GM10248 (cell line): ENCODE data around the gene CHPF2.

ENCODE experiments used
- CTCF ChIA-PET: fragments of 300-600 bp; sonication (Branson Sonifier 250); formaldehyde crosslinking; extraction: SDS; loops from one replicate; lab custom pipeline; 2021; ENCODE audit warnings: antibody characterized with exemption; lab: Yijun Ruan, JAX
- POLR2A ChIA-PET: fragments of 350-650 bp; sonication (Branson Sonifier 250); formaldehyde crosslinking; extraction: SDS; loops from one replicate; lab custom pipeline; 2020; ENCODE audit warnings: antibody characterized with exemption; lab: Yijun Ruan, JAX
- DNase-seq: peaks from one replicate; pipeline ENCODE4 v3.0.0; 2012; ENCODE audit errors: extremely low spot score
- TF ChIP-seq, protein P1 (sequence below): IDR thresholded peaks from 2 replicates; pipeline ENCODE4 v1.5.1; 2012; ENCODE audit warnings: mild to moderate bottlenecking, low read depth; ENCODE audit errors: extremely low read depth, missing control alignments, control extremely low read depth

Gene CHPF2

DNA sequence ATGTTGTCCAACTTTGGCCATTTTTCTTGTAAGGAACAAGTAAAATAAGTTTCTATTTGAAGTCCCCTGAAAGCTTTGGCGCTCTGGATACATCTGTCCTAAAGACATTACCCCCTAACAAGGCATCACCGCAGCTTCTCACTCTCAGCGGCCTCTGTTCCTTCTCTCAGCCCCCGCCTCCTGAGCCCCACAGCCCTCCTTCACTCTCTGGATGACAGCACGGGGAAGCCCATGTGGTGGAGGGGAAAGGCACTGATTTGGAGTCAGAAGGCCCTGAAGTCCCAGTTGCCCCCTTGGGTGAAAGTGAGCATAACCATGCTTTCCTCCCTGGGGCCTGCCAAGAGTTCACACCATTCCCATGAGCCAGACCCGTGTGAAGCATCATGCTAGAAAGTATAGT lies 26.6 kb upstream of the CHPF2 start:
- CTCF ChIA-PET, result interaction anchor here (0.9 to 1.6 kb wide), 4 partner anchors 34 to 82 kb away, joined by 3 to 4 read pairs (median 4); no protein-coding TSS in a partner anchor
- DNase-seq, result no peak
- TF ChIP-seq, protein P1, sequence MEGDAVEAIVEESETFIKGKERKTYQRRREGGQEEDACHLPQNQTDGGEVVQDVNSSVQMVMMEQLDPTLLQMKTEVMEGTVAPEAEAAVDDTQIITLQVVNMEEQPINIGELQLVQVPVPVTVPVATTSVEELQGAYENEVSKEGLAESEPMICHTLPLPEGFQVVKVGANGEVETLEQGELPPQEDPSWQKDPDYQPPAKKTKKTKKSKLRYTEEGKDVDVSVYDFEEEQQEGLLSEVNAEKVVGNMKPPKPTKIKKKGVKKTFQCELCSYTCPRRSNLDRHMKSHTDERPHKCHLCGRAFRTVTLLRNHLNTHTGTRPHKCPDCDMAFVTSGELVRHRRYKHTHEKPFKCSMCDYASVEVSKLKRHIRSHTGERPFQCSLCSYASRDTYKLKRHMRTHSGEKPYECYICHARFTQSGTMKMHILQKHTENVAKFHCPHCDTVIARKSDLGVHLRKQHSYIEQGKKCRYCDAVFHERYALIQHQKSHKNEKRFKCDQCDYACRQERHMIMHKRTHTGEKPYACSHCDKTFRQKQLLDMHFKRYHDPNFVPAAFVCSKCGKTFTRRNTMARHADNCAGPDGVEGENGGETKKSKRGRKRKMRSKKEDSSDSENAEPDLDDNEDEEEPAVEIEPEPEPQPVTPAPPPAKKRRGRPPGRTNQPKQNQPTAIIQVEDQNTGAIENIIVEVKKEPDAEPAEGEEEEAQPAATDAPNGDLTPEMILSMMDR, result no peak
- POLR2A ChIA-PET, result no interaction called here

DNA sequence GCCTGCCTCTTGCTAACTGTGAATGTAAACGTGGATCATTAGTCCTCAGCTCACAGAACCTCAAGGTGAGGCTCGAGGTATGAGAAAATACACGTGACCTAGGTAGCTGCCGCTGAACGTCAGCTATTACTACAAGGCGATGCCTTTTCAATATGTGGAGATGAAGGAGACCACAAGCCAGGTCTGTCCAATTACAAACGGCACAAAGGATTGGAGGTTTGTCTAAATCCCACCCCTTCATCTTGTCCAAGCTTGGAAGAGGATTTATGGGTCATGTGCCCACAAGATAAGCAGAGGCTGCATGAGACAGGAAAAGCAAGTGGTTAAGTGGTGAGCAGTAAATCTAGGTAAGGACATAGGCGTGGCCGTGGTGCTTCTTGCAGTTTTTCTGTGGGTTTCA lies 25.4 kb upstream of the CHPF2 start:
- TF ChIP-seq, protein P1, result no peak
- DNase-seq, result no peak
- POLR2A ChIA-PET, result no interaction called here
- CTCF ChIA-PET, result interaction anchor here (0.8 to 1.6 kb wide), 7 partner anchors 19 to 83 kb away, joined by 3 to 6 read pairs (median 3); no protein-coding TSS in a partner anchor

DNA sequence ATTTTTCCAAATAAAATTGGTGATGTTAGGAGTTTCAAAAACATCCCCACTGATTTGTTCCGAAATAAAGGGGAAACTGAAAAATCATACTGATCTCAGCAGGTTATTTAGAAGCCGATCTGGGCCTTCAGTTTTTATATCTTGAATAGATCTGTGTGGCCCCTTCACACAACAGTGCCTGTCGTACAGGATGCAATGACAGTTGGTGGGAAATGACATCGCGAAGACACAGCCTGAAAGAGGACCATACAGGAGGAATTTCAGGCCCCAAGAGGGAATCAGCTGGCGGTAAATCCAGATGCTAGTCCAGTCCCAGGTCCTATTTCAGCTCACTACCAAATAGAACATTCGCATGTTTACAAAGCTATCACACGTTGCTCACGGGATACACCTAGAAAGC lies 25.0 kb upstream of the CHPF2 start:
- DNase-seq, result no peak
- ChIA-PET CTCF (interaction anchor here (1.1 to 1.6 kb wide), 5 partner anchors 12 to 83 kb away, joined by 3 to 6 read pairs (median 4); no protein-coding TSS in a partner anchor), POLR2A (no interaction called here)
- TF ChIP-seq, protein P1, result no peak

DNA sequence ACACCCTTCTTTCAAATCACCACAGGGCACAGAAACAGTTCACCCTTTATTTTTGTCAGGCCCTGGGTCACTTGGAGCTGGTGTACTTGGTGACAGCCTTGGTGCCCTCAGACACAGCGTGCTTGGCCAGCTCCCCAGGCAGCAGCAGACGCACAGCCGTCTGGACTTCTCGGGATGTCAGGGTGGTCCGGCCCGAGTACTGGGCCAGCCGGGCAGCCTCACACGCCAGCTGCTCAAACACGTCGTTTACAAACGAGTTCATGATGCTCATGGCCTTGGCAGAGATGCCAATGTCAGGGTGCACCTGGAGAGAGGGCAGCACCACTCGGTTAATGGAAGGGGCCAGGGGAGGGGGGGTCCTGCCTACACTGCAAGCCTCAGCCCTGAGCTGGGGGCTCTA lies 24.5 kb upstream of the CHPF2 start:
- DNase-seq, result no peak
- ChIA-PET CTCF (interaction anchor here (1.2 to 1.6 kb wide), 3 partner anchors 11 to 36 kb away, joined by 4 to 6 read pairs (median 4); no protein-coding TSS in a partner anchor), POLR2A (no interaction called here)
- TF ChIP-seq, protein P1, result no peak

DNA sequence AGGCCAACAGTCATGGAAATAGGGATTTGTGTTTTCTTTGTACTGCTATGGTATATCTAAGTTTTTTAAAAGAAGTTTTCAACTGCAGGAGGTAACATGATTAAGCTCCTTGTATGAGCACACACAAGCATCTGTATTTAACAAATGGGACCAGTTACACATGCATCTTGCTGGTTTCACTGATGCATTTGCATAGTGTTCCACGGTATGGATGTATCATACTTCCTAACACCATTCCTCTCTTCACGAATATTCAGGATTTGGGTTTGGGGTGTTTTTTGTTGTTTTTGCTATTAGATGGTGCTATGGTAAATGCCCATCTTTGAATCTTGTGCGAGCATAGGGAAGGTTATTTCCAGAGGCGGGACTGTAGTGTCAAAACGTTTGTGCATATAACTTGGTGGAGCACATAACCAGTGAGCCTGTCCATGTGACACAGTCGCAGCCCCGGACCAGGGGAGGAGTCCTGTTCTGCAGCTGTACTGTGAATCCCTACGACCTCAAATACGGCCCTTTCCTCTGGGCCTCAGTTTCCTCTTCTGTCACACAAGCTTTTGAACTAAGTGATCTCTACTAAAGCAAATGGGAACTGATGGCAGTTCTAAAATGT lies 23.9 kb upstream of the CHPF2 start:
- CTCF ChIA-PET, result interaction anchor here (1.2 to 1.4 kb wide), 3 partner anchors 11 to 36 kb away, joined by 3 to 4 read pairs (median 4); no protein-coding TSS in a partner anchor
- TF ChIP-seq, protein P1, result no peak
- POLR2A ChIA-PET, result no interaction called here
- DNase-seq, result no peak

DNA sequence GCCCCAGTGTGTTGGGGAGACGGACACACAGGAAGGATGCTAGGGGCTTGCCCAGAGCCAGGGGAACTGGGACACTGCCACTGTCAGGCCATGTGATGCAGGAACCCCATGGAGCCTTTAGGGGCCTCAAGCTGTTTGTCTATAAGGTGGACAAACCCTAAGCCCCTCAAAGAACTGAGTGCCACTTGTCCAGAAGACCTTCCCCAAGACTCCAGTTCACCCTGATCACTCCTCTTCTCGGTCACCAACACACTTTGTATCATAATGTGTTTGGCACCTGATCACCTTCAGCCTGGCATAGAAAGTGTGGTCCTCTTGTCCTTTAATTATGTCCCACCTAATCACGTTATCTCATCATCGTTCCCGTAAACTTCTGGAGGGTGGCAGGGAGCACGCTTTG lies 22.7 kb upstream of the CHPF2 start:
- DNase-seq, result no peak
- ChIA-PET CTCF (interaction anchor here (1.2 kb wide), 1 partner anchor 35 kb away, joined by 3 read pairs; no protein-coding TSS in a partner anchor), POLR2A (no interaction called here)
- TF ChIP-seq, protein P1, result no peak
